Loucy (cell line): ENCODE measurements around the gene LTBP2.

Source experiments
- CTCF ChIP-seq: fragments of 200-600 bp; sonication (generic); conservative IDR thresholded peaks from 2 replicates; pipeline ENCODE4 v1.5.1; 2014; ENCODE audit warnings: mild to moderate bottlenecking, antibody characterized with exemption, low read length
- EZH2phosphoT487 ChIP-seq: fragments of 200-600 bp; IDR thresholded peaks from 2 replicates; pipeline ENCODE4 v1.6.1; 2018; ENCODE audit warnings: antibody characterized with exemption, mild to moderate bottlenecking, moderate library complexity, borderline replicate concordance

GRCh38 chr14:74531006-74531405 is 81.0 kb downstream of the LTBP2 start:
- TF ChIP-seq EZH2phosphoT487 (no peak), CTCF (no peak)
